ENCODE data around the gene CLNS1A.
"Not testable (repeated sequence)": the region's sequence is repeated elsewhere in the genome, so short reads cannot be mapped to it uniquely, and the experiment has no call there.

Gene CLNS1A

DNA sequence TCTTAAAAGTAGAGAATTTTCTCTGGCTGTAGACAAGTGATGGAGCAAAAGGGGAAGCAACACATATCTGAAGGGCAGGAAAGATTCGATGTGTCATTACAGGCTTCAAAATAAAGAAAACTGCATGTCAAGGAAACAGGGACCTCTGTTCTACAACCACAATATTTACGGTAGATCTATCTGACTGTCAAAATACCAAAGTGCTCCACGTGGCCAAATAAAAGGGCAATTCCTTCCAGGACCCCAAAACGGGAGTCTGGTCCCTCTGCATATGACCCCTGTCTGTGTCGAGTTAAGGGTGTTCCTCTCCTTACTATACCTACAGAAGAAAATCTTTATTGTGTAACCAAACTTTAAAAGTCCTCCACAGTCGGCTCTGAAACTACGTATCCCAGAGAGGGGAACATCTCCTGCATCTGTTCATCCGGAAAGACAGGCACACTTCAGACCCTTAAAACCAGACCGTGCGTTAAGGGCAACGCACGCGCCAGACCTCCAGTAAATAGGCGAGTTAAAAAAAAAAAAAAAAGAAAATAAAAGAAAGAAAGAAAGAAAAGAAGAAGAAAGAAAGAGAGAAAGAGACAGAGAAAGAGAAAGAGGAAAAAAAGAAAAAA lies 756 bp downstream of the CLNS1A start:
- no peak for DNase-seq
- no peaks in the 10 kb centered on the region for H3K36me3 ChIP-seq (replicated peaks; ENCODE audit: insufficient read depth, low read length)
- H3K9me2 ChIP-seq (replicated peaks; ENCODE audit: insufficient read depth, low read length) = no peaks in the 10 kb centered on the region
- H4K20me1 ChIP-seq (ENCODE audit: insufficient read depth, low read length) = no peaks in the 10 kb centered on the region
- no peaks in the 10 kb centered on the region for H3K27me3 ChIP-seq (replicated peaks; ENCODE audit: insufficient read depth, low read length)
- peaks cover 55% of the 10 kb centered on the region for H3K79me2 ChIP-seq (ENCODE audit: low read length)
- peak overlapping the region; percentile 34; the same call in 1 of the 2 replicates for H3K27ac ChIP-seq (ENCODE audit: low read length)
- peaks cover 7% of the 10 kb centered on the region for H3K4me1 ChIP-seq (ENCODE audit: low read length)
- no peaks in the 10 kb centered on the region for H3K9me3 ChIP-seq (replicated peaks; ENCODE audit: insufficient read depth, low read length)
- peak overlapping the region; percentile 89 for H3K4me3 ChIP-seq (ENCODE audit: low read length)
- peak overlapping the region; percentile 92 for H3K9ac ChIP-seq (ENCODE audit: low read length)
- TF ChIP-seq EZH2 (optimal IDR thresholded peaks at IDR 0.05; ENCODE audit: low read depth, low read length) (no peak), EZH2phosphoT487 (IDR thresholded peaks at IDR 0.05; ENCODE audit: low read length) (no peak)
- TF ChIP-seq, protein P1, sequence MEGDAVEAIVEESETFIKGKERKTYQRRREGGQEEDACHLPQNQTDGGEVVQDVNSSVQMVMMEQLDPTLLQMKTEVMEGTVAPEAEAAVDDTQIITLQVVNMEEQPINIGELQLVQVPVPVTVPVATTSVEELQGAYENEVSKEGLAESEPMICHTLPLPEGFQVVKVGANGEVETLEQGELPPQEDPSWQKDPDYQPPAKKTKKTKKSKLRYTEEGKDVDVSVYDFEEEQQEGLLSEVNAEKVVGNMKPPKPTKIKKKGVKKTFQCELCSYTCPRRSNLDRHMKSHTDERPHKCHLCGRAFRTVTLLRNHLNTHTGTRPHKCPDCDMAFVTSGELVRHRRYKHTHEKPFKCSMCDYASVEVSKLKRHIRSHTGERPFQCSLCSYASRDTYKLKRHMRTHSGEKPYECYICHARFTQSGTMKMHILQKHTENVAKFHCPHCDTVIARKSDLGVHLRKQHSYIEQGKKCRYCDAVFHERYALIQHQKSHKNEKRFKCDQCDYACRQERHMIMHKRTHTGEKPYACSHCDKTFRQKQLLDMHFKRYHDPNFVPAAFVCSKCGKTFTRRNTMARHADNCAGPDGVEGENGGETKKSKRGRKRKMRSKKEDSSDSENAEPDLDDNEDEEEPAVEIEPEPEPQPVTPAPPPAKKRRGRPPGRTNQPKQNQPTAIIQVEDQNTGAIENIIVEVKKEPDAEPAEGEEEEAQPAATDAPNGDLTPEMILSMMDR (IDR thresholded peaks at IDR 0.05; ENCODE audit: low read length) = no peak
- no peaks in the 10 kb centered on the region for H3F3A ChIP-seq (ENCODE audit: insufficient read depth, low read length)
- H3K4me2 ChIP-seq (ENCODE audit: low read depth, low read length) = peak overlapping the region; percentile 62
- H2AFZ ChIP-seq (ENCODE audit: low read length) = peak overlapping the region; percentile 97; the same call in 1 of the 2 replicates

DNA sequence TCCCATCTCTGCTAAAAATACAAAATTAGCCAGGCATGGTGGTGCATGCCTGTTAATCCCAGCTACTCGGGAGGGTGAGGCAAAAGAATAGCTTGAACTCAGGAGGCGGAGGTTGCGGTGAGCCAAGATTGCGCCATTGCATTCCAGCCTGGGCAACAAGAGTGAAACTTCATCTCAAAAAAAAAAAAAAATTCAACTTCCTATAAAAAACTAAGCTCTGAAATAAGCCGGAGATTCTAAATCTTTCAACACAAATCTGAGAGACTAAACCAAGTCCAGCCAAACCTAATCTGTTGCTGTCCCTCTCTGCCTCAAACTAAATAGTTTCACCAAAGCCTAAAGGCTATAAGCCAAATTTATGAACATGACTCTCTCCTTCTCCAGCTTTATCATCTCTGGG lies 3.7 kb downstream of the CLNS1A start:
- not testable (repeated sequence) for H3K27ac ChIP-seq (ENCODE audit: low read length); DNase-seq; H3K4me1 ChIP-seq (ENCODE audit: low read length); H3K36me3 ChIP-seq (replicated peaks; ENCODE audit: insufficient read depth, low read length); H3K9ac ChIP-seq (ENCODE audit: low read length); H3F3A ChIP-seq (ENCODE audit: insufficient read depth, low read length); H3K4me3 ChIP-seq (ENCODE audit: low read length); H3K9me3 ChIP-seq (replicated peaks; ENCODE audit: insufficient read depth, low read length); H3K27me3 ChIP-seq (replicated peaks; ENCODE audit: insufficient read depth, low read length); H4K20me1 ChIP-seq (ENCODE audit: insufficient read depth, low read length); H3K9me2 ChIP-seq (replicated peaks; ENCODE audit: insufficient read depth, low read length); H2AFZ ChIP-seq (ENCODE audit: low read length); H3K4me2 ChIP-seq (ENCODE audit: low read depth, low read length)
- peaks cover 82% of the 10 kb centered on the region for H3K79me2 ChIP-seq (ENCODE audit: low read length)

DNA sequence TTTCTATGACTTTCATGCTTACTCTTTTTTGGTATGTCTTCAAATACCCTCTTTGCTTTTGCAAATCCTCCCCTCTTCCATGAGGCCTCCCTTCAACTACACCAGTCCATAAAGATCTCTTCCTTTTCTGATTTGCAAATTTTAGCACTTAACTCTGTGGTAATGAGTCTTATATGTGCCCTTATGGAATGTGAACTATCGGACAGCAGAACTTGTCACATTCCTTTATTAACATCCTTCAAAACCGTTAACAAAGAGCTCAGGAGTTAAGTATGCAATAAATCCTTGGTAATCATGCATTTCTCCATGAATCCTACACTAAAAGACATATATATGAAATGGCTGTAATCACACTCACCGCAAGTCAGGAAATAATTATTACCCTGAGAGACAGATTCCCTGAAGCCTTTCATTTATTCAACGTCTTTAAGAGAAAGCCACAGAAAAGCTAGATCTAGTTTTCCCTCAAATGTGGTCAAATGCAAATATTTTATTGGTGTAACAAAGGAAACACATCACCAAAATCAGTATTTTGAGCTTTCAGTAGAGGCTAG lies 7.4 kb downstream of the CLNS1A start:
- Histone ChIP-seq H3K36me3 (replicated peaks; ENCODE audit: insufficient read depth, low read length) (0 out of 2 replicates have a peak, but pooled peaks cover 4% of the 10 kb centered on the region), H3K79me2 (ENCODE audit: low read length) (peaks cover 70% of the 10 kb centered on the region), H2AFZ (ENCODE audit: low read length) (no peak overlapping the region), H3K27ac (ENCODE audit: low read length) (no peak overlapping the region), H3K4me1 (ENCODE audit: low read length) (no peaks in the 10 kb centered on the region), H3K4me2 (ENCODE audit: low read depth, low read length) (no peak overlapping the region), H3K9me2 (replicated peaks; ENCODE audit: insufficient read depth, low read length) (no peaks in the 10 kb centered on the region), H3K9ac (ENCODE audit: low read length) (no peak overlapping the region), H3K27me3 (replicated peaks; ENCODE audit: insufficient read depth, low read length) (no peaks in the 10 kb centered on the region), H3F3A (ENCODE audit: insufficient read depth, low read length) (no peaks in the 10 kb centered on the region), H3K9me3 (replicated peaks; ENCODE audit: insufficient read depth, low read length) (no peaks in the 10 kb centered on the region), H3K4me3 (ENCODE audit: low read length) (no peak overlapping the region), H4K20me1 (ENCODE audit: insufficient read depth, low read length) (peaks cover 5% of the 10 kb centered on the region; the same call in 1 of the 2 replicates)
- TF ChIP-seq EZH2phosphoT487 (IDR thresholded peaks at IDR 0.05; ENCODE audit: low read length) = no peak
- TF ChIP-seq, protein P1 (IDR thresholded peaks at IDR 0.05; ENCODE audit: low read length) = no peak
- TF ChIP-seq EZH2 (optimal IDR thresholded peaks at IDR 0.05; ENCODE audit: low read depth, low read length) = no peak
- DNase-seq = no peak

DNA sequence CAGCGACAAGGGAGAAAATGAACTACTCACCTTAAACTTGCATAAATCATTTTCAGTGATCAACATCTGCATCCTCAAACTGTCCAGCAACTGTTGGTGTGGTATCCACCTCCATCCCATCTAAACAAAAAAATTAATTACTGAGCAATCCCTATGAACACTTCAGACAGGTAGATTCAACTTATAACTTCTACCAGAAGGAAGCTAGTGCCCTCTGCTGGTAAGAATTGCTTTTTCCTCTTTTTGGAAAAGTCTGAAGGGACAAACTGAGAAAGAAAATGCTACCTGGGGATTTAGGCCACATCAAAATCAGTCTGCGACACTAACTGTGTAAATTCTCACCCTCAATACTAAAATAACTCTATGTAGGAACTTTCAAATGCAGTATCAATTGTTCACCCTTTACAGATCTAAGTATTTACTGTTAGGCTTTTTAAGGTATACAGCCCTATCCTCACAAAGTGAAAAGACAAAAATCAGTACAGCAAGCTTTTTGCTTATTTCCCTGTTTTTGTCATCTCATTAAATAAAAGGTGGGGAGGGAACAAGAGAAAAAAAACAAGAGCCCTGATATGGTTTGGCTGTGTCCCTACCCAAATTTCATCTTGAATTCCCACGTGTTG lies 17.9 kb downstream of the CLNS1A start:
- no peak for TF ChIP-seq EZH2phosphoT487 (IDR thresholded peaks at IDR 0.05; ENCODE audit: low read length)
- TF ChIP-seq, protein P1 (IDR thresholded peaks at IDR 0.05; ENCODE audit: low read length) = peak; percentile 70
- Histone ChIP-seq H3K27me3 (replicated peaks; ENCODE audit: insufficient read depth, low read length) (no peaks in the 10 kb centered on the region), H3K27ac (ENCODE audit: low read length) (no peak overlapping the region), H3K36me3 (replicated peaks; ENCODE audit: insufficient read depth, low read length) (peaks cover 3% of the 10 kb centered on the region; the same call in 1 of the 2 replicates), H2AFZ (ENCODE audit: low read length) (no peak overlapping the region), H3K79me2 (ENCODE audit: low read length) (no peaks in the 10 kb centered on the region), H3K4me3 (ENCODE audit: low read length) (no peak overlapping the region), H3K4me1 (ENCODE audit: low read length) (no peaks in the 10 kb centered on the region), H3F3A (ENCODE audit: insufficient read depth, low read length) (no peaks in the 10 kb centered on the region), H3K9ac (ENCODE audit: low read length) (no peak overlapping the region), H3K9me2 (replicated peaks; ENCODE audit: insufficient read depth, low read length) (no peaks in the 10 kb centered on the region), H3K4me2 (ENCODE audit: low read depth, low read length) (no peak overlapping the region), H3K9me3 (replicated peaks; ENCODE audit: insufficient read depth, low read length) (no peaks in the 10 kb centered on the region), H4K20me1 (ENCODE audit: insufficient read depth, low read length) (no peaks in the 10 kb centered on the region)
- DNase-seq = peak; percentile 49
